ENCODE data around the gene TBL1XR1. TPM values are rescaled to one million over a fixed set of nuclear protein-coding genes. Genes with fewer than 3 reads are reported as not detected.

TBL1XR1 gene
- total and polyA plus RNA-seq, 2 of the 4 experiments (the other 2 are of a cell fraction): 25.2 to 170 TPM

DNA sequence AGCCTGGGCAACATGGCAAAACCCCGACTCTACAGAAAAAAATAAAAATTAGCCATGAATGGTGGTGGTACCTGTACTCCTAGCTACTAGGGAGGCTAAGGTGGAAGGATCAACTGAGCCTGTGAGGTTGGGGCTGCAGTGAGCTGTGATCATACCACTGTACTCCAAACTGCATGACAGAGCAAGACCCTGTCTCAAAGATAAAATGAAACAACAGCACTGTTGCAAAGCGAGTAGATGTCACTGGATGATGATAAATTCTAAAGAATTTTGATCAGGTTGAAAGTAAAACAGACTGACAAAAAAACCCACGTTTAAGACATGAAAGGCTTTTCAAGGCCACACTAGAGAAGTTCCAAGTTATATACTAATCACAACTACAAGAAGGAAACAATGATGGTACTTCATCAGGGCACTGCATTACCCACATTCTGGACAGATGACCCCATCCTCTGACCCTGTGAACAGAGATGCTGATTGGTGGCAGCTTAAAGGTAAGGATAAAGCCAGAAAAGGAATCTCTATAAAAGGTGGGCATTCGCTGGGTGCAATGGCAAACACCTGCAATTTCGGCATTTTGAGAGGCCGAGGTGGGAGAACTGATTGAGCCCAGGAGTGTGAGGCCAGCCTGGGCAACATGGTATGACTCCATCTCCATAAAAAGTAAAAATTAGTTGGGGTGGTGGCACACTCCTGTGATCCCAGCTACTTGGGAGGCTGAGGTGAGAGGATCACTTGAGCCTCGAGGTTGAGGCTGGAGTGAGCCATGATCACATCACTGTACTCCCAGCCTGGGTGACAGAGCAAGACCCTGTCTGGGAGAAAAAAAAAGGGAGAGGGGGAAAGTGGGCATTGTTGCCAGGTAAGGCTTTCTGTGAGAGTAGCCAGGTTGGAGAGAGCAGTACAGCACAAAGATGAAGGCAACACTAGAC lies 59.2 kb downstream of the TBL1XR1 start (continued):
- TF ChIP-seq BHLHE40 (IDR thresholded peaks at IDR 0.05; ENCODE audit: low read depth, low read length): no peak

DNA sequence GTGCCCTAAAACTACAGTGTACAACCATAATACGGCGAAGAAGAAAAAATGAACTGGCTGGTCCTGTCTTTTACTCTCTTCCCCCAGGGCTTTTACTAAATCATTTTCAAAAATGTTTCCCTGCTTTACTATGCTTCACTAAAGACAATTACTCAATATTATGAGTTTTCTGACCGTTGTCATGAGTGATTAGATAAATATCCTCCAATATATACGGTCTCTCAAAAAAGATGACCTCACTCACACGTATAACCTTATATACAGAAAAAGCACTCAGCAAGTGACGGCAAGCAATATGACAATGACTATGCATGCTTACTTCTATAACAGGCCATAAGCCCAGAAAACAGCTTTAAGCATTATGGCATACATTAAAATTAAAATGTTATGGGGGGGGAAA lies 60.5 kb downstream of the TBL1XR1 start:
- TF ChIP-seq CHD1 (IDR thresholded peaks at IDR 0.05; ENCODE audit: low read depth, low read length) (no peak), RFX5 (IDR thresholded peaks at IDR 0.05; ENCODE audit: low read depth, low read length) (no peak), SMC3 (IDR thresholded peaks at IDR 0.05; ENCODE audit: low read depth, low read length) (no peak), RCOR1 (IDR thresholded peaks at IDR 0.05; ENCODE audit: insufficient replicate concordance, low read length) (no peak), RAD21 (IDR thresholded peaks at IDR 0.05; ENCODE audit: low read length) (no peak), CEBPB (IDR thresholded peaks at IDR 0.05; ENCODE audit: low read depth, low read length) (no peak), MAZ (IDR thresholded peaks at IDR 0.05; ENCODE audit: borderline replicate concordance, low read depth, low read length) (no peak), MAFK (IDR thresholded peaks at IDR 0.05; ENCODE audit: low read depth, low read length) (no peak)
- TF ChIP-seq, protein P1, sequence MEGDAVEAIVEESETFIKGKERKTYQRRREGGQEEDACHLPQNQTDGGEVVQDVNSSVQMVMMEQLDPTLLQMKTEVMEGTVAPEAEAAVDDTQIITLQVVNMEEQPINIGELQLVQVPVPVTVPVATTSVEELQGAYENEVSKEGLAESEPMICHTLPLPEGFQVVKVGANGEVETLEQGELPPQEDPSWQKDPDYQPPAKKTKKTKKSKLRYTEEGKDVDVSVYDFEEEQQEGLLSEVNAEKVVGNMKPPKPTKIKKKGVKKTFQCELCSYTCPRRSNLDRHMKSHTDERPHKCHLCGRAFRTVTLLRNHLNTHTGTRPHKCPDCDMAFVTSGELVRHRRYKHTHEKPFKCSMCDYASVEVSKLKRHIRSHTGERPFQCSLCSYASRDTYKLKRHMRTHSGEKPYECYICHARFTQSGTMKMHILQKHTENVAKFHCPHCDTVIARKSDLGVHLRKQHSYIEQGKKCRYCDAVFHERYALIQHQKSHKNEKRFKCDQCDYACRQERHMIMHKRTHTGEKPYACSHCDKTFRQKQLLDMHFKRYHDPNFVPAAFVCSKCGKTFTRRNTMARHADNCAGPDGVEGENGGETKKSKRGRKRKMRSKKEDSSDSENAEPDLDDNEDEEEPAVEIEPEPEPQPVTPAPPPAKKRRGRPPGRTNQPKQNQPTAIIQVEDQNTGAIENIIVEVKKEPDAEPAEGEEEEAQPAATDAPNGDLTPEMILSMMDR (conservative IDR thresholded peaks at IDR 0.05; ENCODE audit: low read depth, low read length): no peak
- Histone ChIP-seq H4K5ac (ENCODE audit: low read depth, low read length) (no peak overlapping the region), H2AFZ (replicated peaks; ENCODE audit: low read length, poor library complexity) (no peak overlapping the region), H2BK120ac (ENCODE audit: low read depth, low read length) (no peak overlapping the region), H2BK15ac (ENCODE audit: low read depth, low read length) (no peak overlapping the region), H2BK20ac (ENCODE audit: low read depth, low read length) (no peak overlapping the region), H3K27ac (ENCODE audit: insufficient read depth, low read length) (no peak overlapping the region), H4K8ac (ENCODE audit: low read depth in 2 of 2, low read length in 2 of 2) (no peak overlapping the region), H2AK9ac (replicated peaks; ENCODE audit: low read depth, low read length, poor library complexity) (no peak overlapping the region), H3K4ac (ENCODE audit: low read depth, low read length) (no peak overlapping the region), H3K4me3 (ENCODE audit: insufficient read depth, low read depth, low read length) (no peak overlapping the region), H2BK5ac (ENCODE audit: low read depth, low read length, poor library complexity, severe bottlenecking) (no peak overlapping the region), H3K9me1 (ENCODE audit: insufficient read depth, low read length) (peaks cover 13% of the 10 kb centered on the region), H3K4me2 (ENCODE audit: low read depth, low read length) (no peak overlapping the region), H3K18ac (ENCODE audit: low read depth, low read length) (no peak overlapping the region), H3K9me3 (ENCODE audit: control insufficient read depth, insufficient read depth, low read length) (no peaks in the 10 kb centered on the region), H3K27me3 (ENCODE audit: control insufficient read depth, insufficient read depth, low read length) (no peaks in the 10 kb centered on the region), H3K23ac (ENCODE audit: low read depth, low read length) (no peak overlapping the region), H3K9ac (ENCODE audit: low read depth, low read length) (no peak overlapping the region), H4K91ac (ENCODE audit: insufficient read depth, low read depth, low read length) (no peak overlapping the region), H3K14ac (replicated peaks; ENCODE audit: low read depth, low read length) (no peak overlapping the region), H3K79me1 (ENCODE audit: low read depth in 1 of 2, low read length in 2 of 2) (peaks cover 18 to 70% of the 10 kb centered on the region in 2 experiments), H4K20me1 (ENCODE audit: insufficient read depth, low read length) (peaks cover 86% of the 10 kb centered on the region), H3K4me1 (ENCODE audit: control insufficient read depth, insufficient read depth, low read length) (peaks cover 4% of the 10 kb centered on the region), H3K36me3 (ENCODE audit: control insufficient read depth, insufficient read depth, low read length) (peaks cover 1% of the 10 kb centered on the region; the same call in 1 of the 2 replicates), H2AK5ac (ENCODE audit: low read depth, low read length) (no peak overlapping the region), H3K56ac (ENCODE audit: extremely low read depth, insufficient read depth, low read length) (no peak overlapping the region)
- ATAC-seq (ENCODE audit: low read depth) (no peak), DNase-seq (no peak)
- no CpG with 5 or more reads among the region's 6 CpGs for WGBS, 2 experiments (ENCODE audit: extremely low coverage in 2 of 2, insufficient read length in 1 of 2)
- in situ Hi-C loops (cut with MboI; ENCODE audit: low sequenced_read_pairs): no loop called here
- intact Hi-C loops (cut with micrococcal nuclease): no loop called here
- CTCF ChIA-PET: no interaction called here
- POLR2A ChIA-PET (ENCODE audit: unreplicated experiment): no interaction called here
- dilution Hi-C loops (cut with HindIII; ENCODE audit: low sequenced_read_pairs, unreplicated experiment): no loop called here
- no TSS peak for BruUV-seq (replicated peaks)

Data from IMR-90 (cell line).